HL-60 (cell line): ENCODE data around the gene FMO1.
A peak's percentile ranks its signal among the peaks of the same experiment; 100 is the strongest.

Source experiments
- DNase-seq, 2 experiments: peaks; one replicate each; pipeline ENCODE4 v3.0.0-alpha.2; 2010 to 2020; ENCODE audit warnings: low read depth in 1 of 2, low spot score in 1 of 2
- H3K27ac ChIP-seq: fragments of 250-450 bp; sonication (Bioruptor Pico); replicated peaks from 2 replicates; pipeline ENCODE4 v1.5.1; 2020; ENCODE audit warnings: mild to moderate bottlenecking, moderate library complexity
- H3K27me3 ChIP-seq: fragments of 250-450 bp; sonication (Bioruptor Pico); 2 replicates; pipeline ENCODE4 v1.5.1; 2021; ENCODE audit warnings: mild to moderate bottlenecking, moderate library complexity; ENCODE audit not compliant: insufficient read depth, poor library complexity, severe bottlenecking
- H3K4me3 ChIP-seq: replicated peaks from 2 replicates; pipeline ENCODE4 v1.5.1; 2011; ENCODE audit warnings: mild to moderate bottlenecking, control low read depth, low read length; ENCODE audit not compliant: insufficient read depth
- GABPA ChIP-seq: IDR thresholded peaks from 2 replicates; pipeline ENCODE4 v1.6.1; 2012; ENCODE audit warnings: low read depth
- POLR2AphosphoS5 ChIP-seq: IDR thresholded peaks from 2 replicates; pipeline ENCODE4 v1.6.1; 2012; ENCODE audit warnings: low read depth
- SPI1 ChIP-seq: IDR thresholded peaks from 2 replicates; pipeline ENCODE4 v1.6.1; 2012; ENCODE audit warnings: low read depth, mild to moderate bottlenecking, borderline replicate concordance
- TF ChIP-seq, protein P1 (sequence below): IDR thresholded peaks from 2 replicates; pipeline ENCODE4 v1.6.1; 2012; ENCODE audit warnings: low read depth; ENCODE audit not compliant: insufficient replicate concordance
- TF ChIP-seq, protein P2 (sequence below): IDR thresholded peaks from one replicate; pipeline ENCODE4 v1.5.1; 2011; ENCODE audit warnings: low read length, control low read depth, inconsistent platforms; ENCODE audit not compliant: insufficient read depth

Gene FMO1

DNA sequence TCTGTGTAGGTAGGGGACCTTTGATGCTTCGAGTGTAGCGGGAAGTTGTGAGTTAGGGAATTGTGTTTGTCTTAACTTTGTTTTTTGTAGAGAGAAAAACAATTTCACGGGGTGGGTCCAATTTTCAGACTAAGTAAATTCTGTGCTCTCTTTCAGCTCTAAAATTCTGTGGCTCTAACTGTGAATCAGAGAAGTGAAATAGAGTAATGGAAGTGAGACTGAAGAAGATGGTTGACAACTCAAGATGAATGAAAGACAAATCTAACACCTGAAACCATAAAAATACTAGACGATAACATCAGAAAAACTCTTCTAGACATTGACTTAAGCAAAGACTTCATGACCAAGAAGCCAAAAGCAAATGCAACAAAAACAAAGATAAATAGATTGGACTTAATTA lies 4.4 kb upstream of the FMO1 start:
- Histone ChIP-seq H3K27ac (no peak overlapping the region), H3K4me3 (no peak overlapping the region), H3K27me3 (no peaks in the 10 kb centered on the region)
- DNase-seq: no peak
- TF ChIP-seq SPI1 (no peak), POLR2AphosphoS5 (no peak), GABPA (no peak)
- TF ChIP-seq, protein P1, sequence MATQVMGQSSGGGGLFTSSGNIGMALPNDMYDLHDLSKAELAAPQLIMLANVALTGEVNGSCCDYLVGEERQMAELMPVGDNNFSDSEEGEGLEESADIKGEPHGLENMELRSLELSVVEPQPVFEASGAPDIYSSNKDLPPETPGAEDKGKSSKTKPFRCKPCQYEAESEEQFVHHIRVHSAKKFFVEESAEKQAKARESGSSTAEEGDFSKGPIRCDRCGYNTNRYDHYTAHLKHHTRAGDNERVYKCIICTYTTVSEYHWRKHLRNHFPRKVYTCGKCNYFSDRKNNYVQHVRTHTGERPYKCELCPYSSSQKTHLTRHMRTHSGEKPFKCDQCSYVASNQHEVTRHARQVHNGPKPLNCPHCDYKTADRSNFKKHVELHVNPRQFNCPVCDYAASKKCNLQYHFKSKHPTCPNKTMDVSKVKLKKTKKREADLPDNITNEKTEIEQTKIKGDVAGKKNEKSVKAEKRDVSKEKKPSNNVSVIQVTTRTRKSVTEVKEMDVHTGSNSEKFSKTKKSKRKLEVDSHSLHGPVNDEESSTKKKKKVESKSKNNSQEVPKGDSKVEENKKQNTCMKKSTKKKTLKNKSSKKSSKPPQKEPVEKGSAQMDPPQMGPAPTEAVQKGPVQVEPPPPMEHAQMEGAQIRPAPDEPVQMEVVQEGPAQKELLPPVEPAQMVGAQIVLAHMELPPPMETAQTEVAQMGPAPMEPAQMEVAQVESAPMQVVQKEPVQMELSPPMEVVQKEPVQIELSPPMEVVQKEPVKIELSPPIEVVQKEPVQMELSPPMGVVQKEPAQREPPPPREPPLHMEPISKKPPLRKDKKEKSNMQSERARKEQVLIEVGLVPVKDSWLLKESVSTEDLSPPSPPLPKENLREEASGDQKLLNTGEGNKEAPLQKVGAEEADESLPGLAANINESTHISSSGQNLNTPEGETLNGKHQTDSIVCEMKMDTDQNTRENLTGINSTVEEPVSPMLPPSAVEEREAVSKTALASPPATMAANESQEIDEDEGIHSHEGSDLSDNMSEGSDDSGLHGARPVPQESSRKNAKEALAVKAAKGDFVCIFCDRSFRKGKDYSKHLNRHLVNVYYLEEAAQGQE: no peak
- TF ChIP-seq, protein P2, sequence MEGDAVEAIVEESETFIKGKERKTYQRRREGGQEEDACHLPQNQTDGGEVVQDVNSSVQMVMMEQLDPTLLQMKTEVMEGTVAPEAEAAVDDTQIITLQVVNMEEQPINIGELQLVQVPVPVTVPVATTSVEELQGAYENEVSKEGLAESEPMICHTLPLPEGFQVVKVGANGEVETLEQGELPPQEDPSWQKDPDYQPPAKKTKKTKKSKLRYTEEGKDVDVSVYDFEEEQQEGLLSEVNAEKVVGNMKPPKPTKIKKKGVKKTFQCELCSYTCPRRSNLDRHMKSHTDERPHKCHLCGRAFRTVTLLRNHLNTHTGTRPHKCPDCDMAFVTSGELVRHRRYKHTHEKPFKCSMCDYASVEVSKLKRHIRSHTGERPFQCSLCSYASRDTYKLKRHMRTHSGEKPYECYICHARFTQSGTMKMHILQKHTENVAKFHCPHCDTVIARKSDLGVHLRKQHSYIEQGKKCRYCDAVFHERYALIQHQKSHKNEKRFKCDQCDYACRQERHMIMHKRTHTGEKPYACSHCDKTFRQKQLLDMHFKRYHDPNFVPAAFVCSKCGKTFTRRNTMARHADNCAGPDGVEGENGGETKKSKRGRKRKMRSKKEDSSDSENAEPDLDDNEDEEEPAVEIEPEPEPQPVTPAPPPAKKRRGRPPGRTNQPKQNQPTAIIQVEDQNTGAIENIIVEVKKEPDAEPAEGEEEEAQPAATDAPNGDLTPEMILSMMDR: no peak

DNA sequence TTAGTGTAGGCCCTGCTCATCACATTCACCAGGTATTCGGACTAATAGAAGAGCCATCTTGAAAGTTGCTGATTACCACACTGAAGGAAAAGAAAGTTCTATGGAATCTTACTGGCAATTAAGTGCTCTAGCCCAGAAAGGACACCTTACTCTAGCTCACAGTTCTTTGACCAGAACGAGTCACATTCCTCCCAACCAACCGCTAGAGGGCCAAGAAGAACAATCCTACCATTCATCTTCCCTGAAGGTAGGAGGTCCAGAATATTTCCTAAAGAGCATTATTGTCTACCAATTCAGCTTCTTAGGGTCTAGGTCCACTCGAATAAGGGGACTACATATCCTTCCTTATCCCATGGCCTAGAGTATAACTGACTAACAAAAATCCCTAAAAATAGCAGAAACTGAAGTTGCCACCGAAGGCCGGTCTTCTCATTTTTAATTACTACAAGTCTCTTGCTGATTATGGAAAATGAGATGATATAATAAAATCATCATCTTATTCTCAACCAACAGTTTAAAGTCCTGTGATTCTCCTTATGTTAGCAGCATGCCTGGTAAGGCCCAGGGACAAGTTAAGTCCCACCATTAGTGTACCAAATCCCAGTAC lies 2.7 kb upstream of the FMO1 start:
- peak in 1 of 2 experiments; percentile 41 for DNase-seq
- Histone ChIP-seq H3K27ac (no peak overlapping the region), H3K27me3 (no peaks in the 10 kb centered on the region), H3K4me3 (no peak overlapping the region)
- TF ChIP-seq, protein P1: no peak
- TF ChIP-seq, protein P2: peak; percentile 73

DNA sequence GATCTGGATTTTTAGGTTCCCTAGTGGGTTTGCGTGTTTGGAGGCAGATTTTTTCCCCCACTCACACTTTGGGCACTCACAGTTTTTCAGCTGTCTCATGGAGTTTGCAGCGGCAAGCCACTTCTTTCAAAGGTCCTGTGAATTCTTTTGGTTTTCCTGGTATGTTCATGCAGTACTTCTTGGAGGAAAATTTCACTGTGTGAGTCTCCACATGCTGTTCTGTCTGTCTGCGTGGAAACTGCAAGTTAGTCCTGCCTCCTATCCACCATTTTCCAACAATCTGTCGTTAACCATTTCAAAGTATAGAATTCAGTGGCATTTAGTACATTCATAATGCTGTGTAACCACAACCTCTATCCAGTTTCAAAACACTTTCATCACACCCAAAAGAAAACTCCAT lies 793 bp upstream of the FMO1 start:
- no peaks in the 10 kb centered on the region for H3K27me3 ChIP-seq
- no peak overlapping the region for H3K4me3 ChIP-seq
- TF ChIP-seq SPI1: no peak
- TF ChIP-seq, protein P1: no peak
- TF ChIP-seq POLR2AphosphoS5: no peak
- TF ChIP-seq GABPA: no peak
- TF ChIP-seq, protein P2: no peak
- no peak overlapping the region for H3K27ac ChIP-seq
- DNase-seq: no peak
